Esophagus muscularis mucosa (tissue), 4 donors: Measurements from ENCODE around the gene CLEC18A. TPM values are rescaled to one million over a fixed set of nuclear protein-coding genes. Genes with fewer than 3 reads are reported as not detected.

Experiments used
- DNase-seq: peaks from one replicate; pipeline ENCODE4 v3.0.0-alpha.2; 2017; ENCODE audit errors: extremely low spot score
- H3K27ac ChIP-seq, 4 donors: fragments of 200-600 bp; sonication (generic); replicated peaks in 1 of 4; 1 replicate in 3 of 4; 2 replicates in 1 of 4; pipeline ENCODE4 v1.5.1; 2016 to 2019; ENCODE audit warnings: mild to moderate bottlenecking in 1 of 4
- H3K27me3 ChIP-seq, 4 donors: fragments of 200-600 bp; sonication (generic); one replicate each; pipeline versions ENCODE4 v1.5.1 to v1.6.0; 2016 to 2019
- H3K36me3 ChIP-seq, 4 donors: fragments of 200-600 bp; sonication (generic); one replicate each; pipeline ENCODE4 v1.5.1; 2016 to 2019
- H3K4me1 ChIP-seq, 4 donors: fragments of 200-600 bp; sonication (generic); one replicate each; pipeline ENCODE4 v1.5.1; 2016 to 2019
- H3K4me3 ChIP-seq, 4 donors: fragments of 200-600 bp; sonication (generic); 1 replicate in 2 of 4; 2 replicates in 2 of 4; pipeline ENCODE4 v1.5.1; 2016 to 2019; ENCODE audit warnings: mild to moderate bottlenecking in 4 of 4, moderate library complexity in 1 of 4
- H3K9me3 ChIP-seq, 4 donors: fragments of 200-600 bp; sonication (generic); 1 replicate in 3 of 4; 2 replicates in 1 of 4; pipeline ENCODE4 v1.5.1; 2016 to 2019
- EP300 ChIP-seq: sonication (generic); formaldehyde crosslinking; IDR thresholded peaks from one replicate; pipeline ENCODE4 v1.6.1; 2017; ENCODE audit warnings: antibody characterized with exemption
- POLR2A ChIP-seq: fragments of 450-650 bp; IDR thresholded peaks from one replicate; pipeline ENCODE4 v1.6.1; 2017; ENCODE audit warnings: antibody characterized with exemption, moderate library complexity, mild to moderate bottlenecking, low read depth
- POLR2AphosphoS5 ChIP-seq, 2 donors: sonication (generic); formaldehyde crosslinking; IDR thresholded peaks; one replicate each; pipeline ENCODE4 v1.6.1; 2017; ENCODE audit warnings: antibody characterized with exemption in 2 of 2
- WGBS: methylation state at CpG from one replicate; pipeline ENCODE4 v1.1.5; 2018; 5-methylcytosine and 5-hydroxymethylcytosine counted together
- intact Hi-C: fragments of 100-400 bp; cut with DNase I; formaldehyde crosslinking; loops from one replicate; pipeline ENCODE4 v1.15.1; 2023
- total RNA-seq, 4 donors: library from RNA; depleted of rRNA; stranded (reverse); fragments of >200 nt; gene quantifications; one replicate each; pipeline versions ENCODE4 v1.1.0 to v1.2.1, GENCODE V29; 2016
- TF ChIP-seq, protein P1 (sequence below), 3 experiments: fragments of 200-600 bp in 2 of 3; fragments of 450-650 bp in 1 of 3; sonication (generic) in 2 of 3; IDR thresholded peaks; one replicate each; pipeline ENCODE4 v1.5.1; 2017 to 2019; ENCODE audit warnings: antibody characterized with exemption in 3 of 3, mild to moderate bottlenecking in 2 of 3, moderate library complexity in 1 of 3

Gene CLEC18A
- total RNA-seq, 4 donors from 2014 or later = 0.19 to 0.50 (median 0.46) TPM; not detected in 1

DNA sequence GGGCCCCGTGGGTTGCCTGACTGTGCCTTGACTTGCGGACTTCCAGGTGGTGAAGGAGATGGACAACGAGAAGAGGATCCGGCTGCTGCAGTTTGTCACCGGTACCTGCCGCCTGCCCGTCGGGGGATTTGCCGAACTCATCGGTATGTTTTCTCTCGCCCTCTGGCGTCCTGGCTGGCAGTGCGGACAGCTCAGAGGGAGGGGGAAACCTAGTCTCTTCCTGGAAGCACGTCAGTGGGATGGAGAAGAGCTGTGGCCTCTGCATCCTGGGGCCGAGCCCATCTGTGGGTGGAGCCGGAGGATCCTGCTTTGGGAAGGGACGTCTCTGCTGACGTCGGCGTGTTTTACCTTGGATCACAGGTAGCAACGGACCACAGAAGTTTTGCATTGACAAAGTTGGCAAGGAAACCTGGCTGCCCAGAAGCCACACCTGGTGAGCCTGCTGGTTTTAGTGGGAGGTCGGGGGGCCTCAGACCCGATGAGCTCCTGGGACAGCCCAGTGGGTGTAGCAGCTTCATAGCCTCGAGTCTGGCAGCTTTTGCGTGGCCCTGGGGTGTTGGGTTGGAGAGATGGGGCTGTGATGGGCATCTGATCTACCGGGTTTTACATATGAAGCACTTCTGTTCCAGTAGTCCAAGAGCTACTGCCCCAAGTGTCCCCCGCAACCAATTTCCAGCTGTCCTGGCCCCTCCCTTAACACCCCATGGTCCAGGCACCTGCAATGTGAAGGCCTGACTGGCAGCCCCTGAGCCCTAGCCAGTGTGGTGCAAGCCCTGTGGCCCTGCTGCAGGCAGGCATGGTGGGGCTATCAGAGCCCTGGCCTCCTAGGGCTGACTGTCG, 11.9 kb upstream of the CLEC18A start:
- no peak for DNase-seq
- WGBS = 93% methylated on average over 27 of the region's 28 CpGs
- Histone ChIP-seq H3K27me3 (no peaks in the 10 kb centered on the region), H3K36me3 (peaks cover 58 to 81% (median 74%) of the 10 kb centered on the region in 4 donors), H3K9me3 (no peaks in the 10 kb centered on the region), H3K27ac (no peak overlapping the region), H3K4me3 (no peak overlapping the region), H3K4me1 (peaks cover 0 to 7% (median 0%) of the 10 kb centered on the region in 4 donors)
- TF ChIP-seq POLR2AphosphoS5 (IDR thresholded peaks at IDR 0.05) (no peak), POLR2A (no peak), EP300 (no peak)
- TF ChIP-seq, protein P1, sequence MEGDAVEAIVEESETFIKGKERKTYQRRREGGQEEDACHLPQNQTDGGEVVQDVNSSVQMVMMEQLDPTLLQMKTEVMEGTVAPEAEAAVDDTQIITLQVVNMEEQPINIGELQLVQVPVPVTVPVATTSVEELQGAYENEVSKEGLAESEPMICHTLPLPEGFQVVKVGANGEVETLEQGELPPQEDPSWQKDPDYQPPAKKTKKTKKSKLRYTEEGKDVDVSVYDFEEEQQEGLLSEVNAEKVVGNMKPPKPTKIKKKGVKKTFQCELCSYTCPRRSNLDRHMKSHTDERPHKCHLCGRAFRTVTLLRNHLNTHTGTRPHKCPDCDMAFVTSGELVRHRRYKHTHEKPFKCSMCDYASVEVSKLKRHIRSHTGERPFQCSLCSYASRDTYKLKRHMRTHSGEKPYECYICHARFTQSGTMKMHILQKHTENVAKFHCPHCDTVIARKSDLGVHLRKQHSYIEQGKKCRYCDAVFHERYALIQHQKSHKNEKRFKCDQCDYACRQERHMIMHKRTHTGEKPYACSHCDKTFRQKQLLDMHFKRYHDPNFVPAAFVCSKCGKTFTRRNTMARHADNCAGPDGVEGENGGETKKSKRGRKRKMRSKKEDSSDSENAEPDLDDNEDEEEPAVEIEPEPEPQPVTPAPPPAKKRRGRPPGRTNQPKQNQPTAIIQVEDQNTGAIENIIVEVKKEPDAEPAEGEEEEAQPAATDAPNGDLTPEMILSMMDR (IDR thresholded peaks at IDR 0.05) = no peak
- intact Hi-C loops = no loop called here

GRCh38 chr16:69939821-69940585, 11.1 kb upstream of the CLEC18A start:
- H3K9me3 ChIP-seq = no peaks in the 10 kb centered on the region
- peaks cover 0 to 7% (median 0%) of the 10 kb centered on the region in 4 donors for H3K4me1 ChIP-seq
- no peak for DNase-seq
- H3K27ac ChIP-seq = no peak overlapping the region
- peaks cover 51 to 73% (median 66%) of the 10 kb centered on the region in 4 donors for H3K36me3 ChIP-seq
- H3K4me3 ChIP-seq = no peak overlapping the region
- no peaks in the 10 kb centered on the region for H3K27me3 ChIP-seq
- 98% methylated on average over 14 of the region's 26 CpGs for WGBS
- intact Hi-C loops = no loop called here
- TF ChIP-seq POLR2AphosphoS5 (IDR thresholded peaks at IDR 0.05) (no peak), POLR2A (no peak), EP300 (no peak)
- TF ChIP-seq, protein P1 (IDR thresholded peaks at IDR 0.05) = no peak

DNA sequence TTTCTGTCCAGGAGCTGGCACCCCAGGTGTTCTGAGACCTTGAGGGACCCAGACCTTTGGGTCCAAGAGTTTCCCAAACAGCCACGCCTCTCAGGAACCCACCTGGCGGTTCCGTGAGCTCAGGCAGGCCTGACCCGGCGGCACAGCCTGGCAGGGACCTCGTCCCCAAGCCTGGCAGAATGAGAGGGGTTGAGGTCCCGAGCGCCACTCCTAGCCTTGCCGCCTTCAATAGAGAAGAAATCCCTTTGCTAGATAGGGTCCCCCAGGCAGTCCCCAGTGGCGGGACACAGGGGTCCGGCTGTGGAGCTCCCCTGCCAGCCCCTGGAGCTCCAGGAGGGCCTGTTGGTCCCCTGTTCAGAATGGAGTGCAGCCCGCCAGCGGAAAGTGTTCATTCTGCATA, 10.5 kb upstream of the CLEC18A start:
- no peak overlapping the region for H3K27ac ChIP-seq
- peaks cover 45 to 66% (median 59%) of the 10 kb centered on the region in 4 donors for H3K36me3 ChIP-seq
- no peak for DNase-seq
- H3K4me1 ChIP-seq = peaks cover 0 to 7% (median 0%) of the 10 kb centered on the region in 4 donors
- TF ChIP-seq POLR2AphosphoS5 (IDR thresholded peaks at IDR 0.05) (no peak), EP300 (no peak), POLR2A (no peak)
- TF ChIP-seq, protein P1 (IDR thresholded peaks at IDR 0.05) = no peak
- no peaks in the 10 kb centered on the region for H3K27me3 ChIP-seq
- WGBS = 100% methylated on average over 2 of the region's 13 CpGs
- no peak overlapping the region for H3K4me3 ChIP-seq
- H3K9me3 ChIP-seq = no peaks in the 10 kb centered on the region
- intact Hi-C loops = no loop called here

- intact Hi-C loops = no loop called here
- no peak for DNase-seq
- no peak overlapping the region for H3K27ac ChIP-seq
- H3K27me3 ChIP-seq = no peaks in the 10 kb centered on the region
- TF ChIP-seq POLR2A = no peak
- TF ChIP-seq, protein P1 (IDR thresholded peaks at IDR 0.05) = no peak
- TF ChIP-seq EP300 = no peak
- no peak for TF ChIP-seq POLR2AphosphoS5 (IDR thresholded peaks at IDR 0.05)
- no peak overlapping the region for H3K4me3 ChIP-seq
- H3K4me1 ChIP-seq = peaks cover 0 to 7% (median 0%) of the 10 kb centered on the region in 4 donors
- 82% methylated on average over 19 of the region's 28 CpGs for WGBS
- no peaks in the 10 kb centered on the region for H3K9me3 ChIP-seq
- peaks cover 37 to 58% (median 51%) of the 10 kb centered on the region in 4 donors for H3K36me3 ChIP-seq
These were observed 9.7 kb upstream of the CLEC18A start for GRCh38 chr16:69941251-69942098.
